K562 (cell line): ENCODE data around the gene PRLH. TPM values are rescaled to one million over a fixed set of nuclear protein-coding genes. Genes with fewer than 3 reads are reported as not detected.

Source experiments
- ATAC-seq: fragments of 200-7000 bp; cut with Tn5 transposase; 3 replicates; pipeline ENCODE4 v1.9.1; 2020; ENCODE audit warnings: moderate library complexity
- BruUV-seq: library from RNA; stranded (reverse); fragments of 400-500 nt; replicated peaks from 2 replicates; lab custom pipeline; 2021; lab: Mats Ljungman, UMichigan
- CTCF ChIA-PET: fragments of 300-600 bp; formaldehyde crosslinking; extraction: SDS; loops from one replicate; lab custom pipeline; 2021; ENCODE audit warnings: low intra/inter-chr PET ratio; lab: Yijun Ruan, JAX
- POLR2A ChIA-PET: fragments of 300-600, 350-650 bp; sonication (Branson Sonifier 250); formaldehyde crosslinking; extraction: SDS; loops from one replicate; lab custom pipeline; 2021; ENCODE audit warnings: antibody characterized with exemption, inconsistent platforms; lab: Yijun Ruan, JAX
- DNase-seq, 4 experiments: peaks; one replicate each; pipeline versions ENCODE4 v3.0.0 to v3.0.0-alpha.2; 2011 to 2018; ENCODE audit warnings: low spot score in 3 of 4, mixed read lengths in 3 of 4; ENCODE audit errors: extremely low read depth in 1 of 4
- FAIRE-seq: peaks from 2 replicates; lab custom pipeline; 2011; peaks lifted over from hg19 to GRCh38; lab: Jason Lieb, UNC
- H2AFZ ChIP-seq: 2 replicates; pipeline ENCODE4 v1.6.0; 2011; ENCODE audit warnings: low read depth, low read length, control low read depth, inconsistent platforms
- H3K27ac ChIP-seq: fragments of 200-600 bp; 3 replicates; pipeline ENCODE4 v1.8.0; 2011; ENCODE audit warnings: low read depth, mild to moderate bottlenecking, control low read depth, inconsistent platforms, low read length, moderate library complexity, mixed read lengths; ENCODE audit errors: extremely low read depth
- H3K27me3 ChIP-seq, 2 experiments: fragments of 300-600 bp in 1 of 2; 2 replicates in 1 of 2; 3 replicates in 1 of 2; pipeline versions ENCODE4 v1.6.0 to v1.8.0; 2011; ENCODE audit warnings: inconsistent platforms in 2 of 2, low read length in 2 of 2, mild to moderate bottlenecking in 1 of 2, mixed read lengths in 1 of 2, moderate library complexity in 1 of 2; ENCODE audit not compliant: control insufficient read depth in 2 of 2, insufficient read depth in 2 of 2
- H3K36me3 ChIP-seq: fragments of 300-600 bp; 3 replicates; pipeline ENCODE4 v1.8.0; 2011; ENCODE audit warnings: mild to moderate bottlenecking, low read length, inconsistent platforms; ENCODE audit not compliant: control insufficient read depth, insufficient read depth
- H3K4me1 ChIP-seq, 2 experiments: fragments of 200-600 bp in 1 of 2; replicated peaks in 1 of 2; 2 replicates in 1 of 2; 3 replicates in 1 of 2; pipeline versions ENCODE4 v1.5.1 to v1.8.0; 2011; ENCODE audit warnings: inconsistent platforms in 2 of 2, low read length in 2 of 2, mild to moderate bottlenecking in 1 of 2, mixed read lengths in 1 of 2, moderate library complexity in 1 of 2; ENCODE audit not compliant: control insufficient read depth in 2 of 2, insufficient read depth in 2 of 2
- H3K4me2 ChIP-seq: 2 replicates; pipeline ENCODE4 v1.6.1; 2011; ENCODE audit warnings: low read length, control low read depth, inconsistent platforms, mixed read lengths; ENCODE audit not compliant: insufficient read depth
- H3K4me3 ChIP-seq: fragments of 200-600 bp; sonication (generic), shearing (Covaris generic); 2 replicates; pipeline ENCODE4 v1.5.1; 2016; ENCODE audit warnings: control low read depth, inconsistent platforms
- H3K79me2 ChIP-seq: fragments of 200-600 bp; 3 replicates; pipeline ENCODE4 v1.8.0; 2011; ENCODE audit warnings: low read length, inconsistent platforms; ENCODE audit not compliant: control insufficient read depth, insufficient read depth
- H3K9ac ChIP-seq, 2 experiments: 2 replicates each; pipeline versions ENCODE4 v1.6.0 to v1.6.1; 2011; ENCODE audit warnings: low read depth in 2 of 2, low read length in 2 of 2, control low read depth in 1 of 2, inconsistent platforms in 1 of 2, mild to moderate bottlenecking in 1 of 2, mixed read lengths in 1 of 2; ENCODE audit not compliant: insufficient read depth in 1 of 2
- H3K9me1 ChIP-seq: one replicate; pipeline ENCODE4 v1.6.0; 2011; ENCODE audit warnings: inconsistent platforms, mild to moderate bottlenecking, low read length, moderate library complexity; ENCODE audit not compliant: control insufficient read depth, insufficient read depth
- H3K9me3 ChIP-seq: replicated peaks from 2 replicates; pipeline ENCODE4 v1.5.1; 2011; ENCODE audit warnings: low read depth, low read length, inconsistent platforms; ENCODE audit not compliant: control insufficient read depth, insufficient read depth
- H4K20me1 ChIP-seq: replicated peaks from 2 replicates; pipeline ENCODE4 v1.6.1; 2011; ENCODE audit warnings: low read length, inconsistent platforms, mixed read lengths; ENCODE audit not compliant: control insufficient read depth, insufficient read depth
- BRCA1 ChIP-seq, 2 experiments: fragments of 450-650 bp in 1 of 2; sonication (generic) in 1 of 2; formaldehyde crosslinking in 1 of 2; IDR thresholded peaks; 2 replicates each; pipeline versions ENCODE4 v1.5.0 to v1.6.1; 2017 to 2020; ENCODE audit warnings: mild to moderate bottlenecking in 1 of 2, missing genetic modification reagents in 1 of 2
- C11orf30 ChIP-seq: fragments of 450-650 bp; IDR thresholded peaks from 2 replicates; pipeline ENCODE4 v1.6.1; 2016; ENCODE audit warnings: low read depth, mild to moderate bottlenecking
- CC2D1A ChIP-seq: fragments of 450-650 bp; IDR thresholded peaks from 2 replicates; pipeline ENCODE4 v1.6.1; 2017; ENCODE audit warnings: mild to moderate bottlenecking
- GTF2A2 ChIP-seq: IDR thresholded peaks from 2 replicates; pipeline ENCODE4 v1.6.1; 2016; ENCODE audit warnings: mild to moderate bottlenecking, missing genetic modification characterization, missing compliant biosample characterization
- IRF9 ChIP-seq: fragments of 450-650 bp; IDR thresholded peaks from 2 replicates; pipeline ENCODE4 v1.6.1; 2016; ENCODE audit warnings: missing biosample characterization, missing genetic modification characterization
- MAFF ChIP-seq: IDR thresholded peaks from 2 replicates; pipeline ENCODE4 v1.6.1; 2012; ENCODE audit warnings: low read length, improper control_type of control experiment
- MAFK ChIP-seq: IDR thresholded peaks from 2 replicates; pipeline ENCODE4 v1.6.1; 2011; ENCODE audit warnings: low read length, improper control_type of control experiment
- MYBL2 ChIP-seq, 2 experiments: fragments of 450-650 bp in 1 of 2; sonication (generic) in 1 of 2; formaldehyde crosslinking in 1 of 2; IDR thresholded peaks; 2 replicates each; pipeline versions ENCODE4 v1.6.1 to v1.8.1; 2017 to 2022; ENCODE audit warnings: borderline replicate concordance in 1 of 2, inconsistent platforms in 1 of 2, low read depth in 1 of 2, mild to moderate bottlenecking in 1 of 2, missing genetic modification reagents in 1 of 2, moderate library complexity in 1 of 2
- POLR2AphosphoS5 ChIP-seq: IDR thresholded peaks from 2 replicates; pipeline ENCODE4 v1.6.1; 2011; ENCODE audit warnings: mild to moderate bottlenecking, low read depth, low read length, moderate library complexity; ENCODE audit not compliant: control insufficient read depth, insufficient read depth
- POLR2H ChIP-seq: IDR thresholded peaks from 2 replicates; pipeline ENCODE4 v1.6.1; 2016; ENCODE audit warnings: missing genetic modification characterization, low read depth, mild to moderate bottlenecking, control low read depth, missing compliant biosample characterization, moderate library complexity
- SPI1 ChIP-seq: IDR thresholded peaks from 2 replicates; pipeline ENCODE4 v1.6.1; 2011; ENCODE audit warnings: low read depth, low read length, control low read depth, borderline replicate concordance
- STAT5B ChIP-seq: fragments of 250-450 bp; sonication (Bioruptor Pico); IDR thresholded peaks from 2 replicates; pipeline ENCODE4 v1.8.0; 2021; ENCODE audit warnings: mild to moderate bottlenecking, inconsistent platforms
- WGBS: fragments of 100-300 bp; shearing (Covaris generic); methylation state at CpG from one replicate; pipeline ENCODE4 v1.1.6; 2016; ENCODE audit warnings: low coverage, mixed read lengths; ENCODE audit not compliant: insufficient coverage; ENCODE audit errors: missing lambda C conversion rate; 5-methylcytosine and 5-hydroxymethylcytosine counted together
- in situ Hi-C: fragments of 300-500 bp; cut with MboI; formaldehyde crosslinking; loops from 4 replicates; pipeline ENCODE4 v1.15.0; 2018; ENCODE audit warnings: inconsistent platforms, mixed read lengths
- intact Hi-C: fragments of 100-400 bp; cut with micrococcal nuclease; formaldehyde crosslinking; loops from 2 replicates; pipeline ENCODE4 v1.14.2; 2022
- polyA plus RNA-seq, 8 experiments: library from polyadenylated mRNA; depleted of rRNA in 4 of 8; stranded (reverse) in 5 of 8; unstranded in 3 of 8; fragments of >200 nt; fragmentation: Nextera tagmentation in 2 of 8; fragmentation: Illumina TruSeq in 1 of 8; extraction: Ambion mirVana in 2 of 8; extraction: Trizol in 1 of 8; gene quantifications; 2 replicates each; pipeline versions ENCODE4 v1.2.1 to v1.2.3, GENCODE V29; 2011 to 2014; ENCODE audit warnings: inconsistent platforms in 1 of 8, missing spikeins in 1 of 8
- total RNA-seq, 7 experiments: library from RNA; depleted of rRNA in 6 of 7; stranded (reverse); fragments of >200 nt in 6 of 7; fragmentation: Illumina TruSeq in 2 of 7; extraction: Trizol in 2 of 7; gene quantifications; 2 replicates each; pipeline versions ENCODE4 v1.2.1 to v1.2.3, GENCODE V29; 2011 to 2021; ENCODE audit warnings: low replicate concordance in 1 of 7
- TF ChIP-seq, protein P1 (sequence below): IDR thresholded peaks from 2 replicates; pipeline ENCODE4 v1.6.1; 2016; ENCODE audit warnings: missing genetic modification characterization, missing compliant biosample characterization
- TF ChIP-seq, protein P2 (sequence below): sonication (generic); formaldehyde crosslinking; IDR thresholded peaks from 2 replicates; pipeline ENCODE4 v1.8.1; 2023; ENCODE audit warnings: mild to moderate bottlenecking, missing genetic modification reagents

PRLH gene
- total and polyA plus RNA-seq, 9 of the 15 experiments (the other 6 are each of a cell fraction or from before 2014, with no cell fraction given), result not detected

GRCh38 chr2:237529452-237530402 lies 36.6 kb upstream of the PRLH start:
- H2AFZ ChIP-seq, result no peak overlapping the region
- intact Hi-C loops (no loop called here), in situ Hi-C loops (no loop called here)
- peaks cover 0 to 51% of the 10 kb centered on the region in 2 experiments; a peak in 3 of 5 replicates for H3K27me3 ChIP-seq
- no peak overlapping the region for H3K9ac ChIP-seq
- H4K20me1 ChIP-seq, result no peaks in the 10 kb centered on the region
- no TSS peak for BruUV-seq
- no peak overlapping the region for H3K27ac ChIP-seq
- H3K9me3 ChIP-seq, result no peaks in the 10 kb centered on the region
- no peak overlapping the region for H3K4me2 ChIP-seq
- ChIA-PET POLR2A (no interaction called here), CTCF (no interaction called here)
- ATAC-seq (no peak), DNase-seq (no peak), FAIRE-seq (no peak)
- no peaks in the 10 kb centered on the region for H3K9me1 ChIP-seq
- 2% methylated on average over 11 of the region's 19 CpGs for WGBS
- no peak overlapping the region for H3K4me3 ChIP-seq
- H3K36me3 ChIP-seq, result no peaks in the 10 kb centered on the region
- no peaks in the 10 kb centered on the region for H3K79me2 ChIP-seq
- no peaks in the 10 kb centered on the region for H3K4me1 ChIP-seq
- TF ChIP-seq, protein P1, sequence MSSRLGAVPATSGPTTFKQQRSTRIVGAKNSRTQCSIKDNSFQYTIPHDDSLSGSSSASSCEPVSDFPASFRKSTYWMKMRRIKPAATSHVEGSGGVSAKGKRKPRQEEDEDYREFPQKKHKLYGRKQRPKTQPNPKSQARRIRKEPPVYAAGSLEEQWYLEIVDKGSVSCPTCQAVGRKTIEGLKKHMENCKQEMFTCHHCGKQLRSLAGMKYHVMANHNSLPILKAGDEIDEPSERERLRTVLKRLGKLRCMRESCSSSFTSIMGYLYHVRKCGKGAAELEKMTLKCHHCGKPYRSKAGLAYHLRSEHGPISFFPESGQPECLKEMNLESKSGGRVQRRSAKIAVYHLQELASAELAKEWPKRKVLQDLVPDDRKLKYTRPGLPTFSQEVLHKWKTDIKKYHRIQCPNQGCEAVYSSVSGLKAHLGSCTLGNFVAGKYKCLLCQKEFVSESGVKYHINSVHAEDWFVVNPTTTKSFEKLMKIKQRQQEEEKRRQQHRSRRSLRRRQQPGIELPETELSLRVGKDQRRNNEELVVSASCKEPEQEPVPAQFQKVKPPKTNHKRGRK (tag), result no peak
- TF ChIP-seq POLR2H (tag), result no peak
- peak; percentile 86 for TF ChIP-seq MAFF
- TF ChIP-seq GTF2A2 (tag), result no peak
- peak; percentile 77 for TF ChIP-seq C11orf30
- peak; percentile 83 for TF ChIP-seq MAFK
- TF ChIP-seq BRCA1 (IDR thresholded peaks at IDR 0.05), result no peak
- TF ChIP-seq BRCA1 (CRISPR knock-in tag; IDR thresholded peaks at IDR 0.05), result no peak
- TF ChIP-seq SPI1, result 0 out of 2 replicates have a peak, but pooled peaks have one; percentile 12
- no peak for TF ChIP-seq POLR2AphosphoS5
- TF ChIP-seq CC2D1A, result no peak
- no peak for TF ChIP-seq IRF9 (tag)
- no peak for TF ChIP-seq STAT5B (CRISPR knock-in tag)
- TF ChIP-seq, protein P2, sequence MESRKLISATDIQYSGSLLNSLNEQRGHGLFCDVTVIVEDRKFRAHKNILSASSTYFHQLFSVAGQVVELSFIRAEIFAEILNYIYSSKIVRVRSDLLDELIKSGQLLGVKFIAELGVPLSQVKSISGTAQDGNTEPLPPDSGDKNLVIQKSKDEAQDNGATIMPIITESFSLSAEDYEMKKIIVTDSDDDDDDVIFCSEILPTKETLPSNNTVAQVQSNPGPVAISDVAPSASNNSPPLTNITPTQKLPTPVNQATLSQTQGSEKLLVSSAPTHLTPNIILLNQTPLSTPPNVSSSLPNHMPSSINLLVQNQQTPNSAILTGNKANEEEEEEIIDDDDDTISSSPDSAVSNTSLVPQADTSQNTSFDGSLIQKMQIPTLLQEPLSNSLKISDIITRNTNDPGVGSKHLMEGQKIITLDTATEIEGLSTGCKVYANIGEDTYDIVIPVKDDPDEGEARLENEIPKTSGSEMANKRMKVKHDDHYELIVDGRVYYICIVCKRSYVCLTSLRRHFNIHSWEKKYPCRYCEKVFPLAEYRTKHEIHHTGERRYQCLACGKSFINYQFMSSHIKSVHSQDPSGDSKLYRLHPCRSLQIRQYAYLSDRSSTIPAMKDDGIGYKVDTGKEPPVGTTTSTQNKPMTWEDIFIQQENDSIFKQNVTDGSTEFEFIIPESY (CRISPR knock-in tag), result no peak
- no peak for TF ChIP-seq MYBL2 (IDR thresholded peaks at IDR 0.05; ENCODE audit: low read depth)
- TF ChIP-seq MYBL2 (CRISPR knock-in tag; IDR thresholded peaks at IDR 0.05; ENCODE audit: borderline replicate concordance), result no peak
